NCI-H82 (cell line): ENCODE data around the gene CUEDC1.

ENCODE experiments used
- DNase-seq: peaks from one replicate; lab custom pipeline; 2025; lab: John Stamatoyannopoulos, UW

CUEDC1 gene

DNA sequence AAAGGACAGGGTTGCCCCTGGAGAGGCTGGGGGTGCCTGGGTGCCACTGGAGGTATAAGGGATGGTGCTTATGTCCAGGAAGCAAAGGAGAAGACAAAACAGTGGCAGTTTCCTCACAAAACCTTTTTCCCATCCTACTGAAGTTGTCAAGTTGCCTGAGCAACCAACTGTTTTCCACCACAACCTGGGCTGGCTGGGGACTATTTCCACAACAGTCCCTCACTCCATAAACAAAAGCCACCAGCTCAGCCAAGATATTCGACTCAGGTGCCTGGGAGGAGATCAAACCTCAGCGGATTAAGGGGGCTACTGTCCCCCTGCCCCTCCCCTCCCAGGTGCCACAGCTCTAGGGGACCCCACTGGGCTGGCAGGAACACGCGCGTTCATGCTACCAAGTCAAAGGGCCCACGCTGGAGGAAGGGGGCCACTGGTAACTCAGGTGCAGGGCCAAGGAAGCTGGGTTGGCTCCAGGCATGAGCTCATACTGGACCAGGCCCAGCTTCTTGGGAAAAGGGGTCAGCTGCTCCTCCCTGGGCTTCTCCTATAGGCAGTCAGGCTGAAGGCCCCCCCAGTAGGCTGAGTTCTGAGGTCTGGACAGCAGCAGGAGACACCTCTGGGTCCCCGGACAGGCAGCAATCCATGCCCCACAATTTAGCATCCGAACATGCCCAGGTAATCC lies 59.7 kb downstream of the CUEDC1 start:
- no peak for DNase-seq

DNA sequence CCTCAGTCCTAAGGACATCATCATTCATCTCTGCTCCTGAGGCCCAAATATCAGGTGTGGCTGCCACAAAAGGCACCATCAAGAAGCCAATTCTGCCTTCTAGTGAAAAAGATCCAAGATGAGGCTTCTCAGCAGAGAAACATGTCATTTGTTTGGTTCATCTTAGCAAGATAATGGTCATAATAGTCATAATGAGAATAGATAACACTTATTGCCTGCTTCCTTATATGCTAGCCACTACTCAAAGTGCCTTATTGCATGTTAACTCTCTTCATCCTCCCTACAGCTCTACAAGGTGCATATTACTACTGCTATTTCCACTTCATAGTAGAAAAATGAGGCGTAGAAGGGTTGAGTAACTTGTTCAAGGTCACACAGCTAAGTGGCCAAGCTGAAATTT lies 60.4 kb downstream of the CUEDC1 start:
- no peak for DNase-seq

DNA sequence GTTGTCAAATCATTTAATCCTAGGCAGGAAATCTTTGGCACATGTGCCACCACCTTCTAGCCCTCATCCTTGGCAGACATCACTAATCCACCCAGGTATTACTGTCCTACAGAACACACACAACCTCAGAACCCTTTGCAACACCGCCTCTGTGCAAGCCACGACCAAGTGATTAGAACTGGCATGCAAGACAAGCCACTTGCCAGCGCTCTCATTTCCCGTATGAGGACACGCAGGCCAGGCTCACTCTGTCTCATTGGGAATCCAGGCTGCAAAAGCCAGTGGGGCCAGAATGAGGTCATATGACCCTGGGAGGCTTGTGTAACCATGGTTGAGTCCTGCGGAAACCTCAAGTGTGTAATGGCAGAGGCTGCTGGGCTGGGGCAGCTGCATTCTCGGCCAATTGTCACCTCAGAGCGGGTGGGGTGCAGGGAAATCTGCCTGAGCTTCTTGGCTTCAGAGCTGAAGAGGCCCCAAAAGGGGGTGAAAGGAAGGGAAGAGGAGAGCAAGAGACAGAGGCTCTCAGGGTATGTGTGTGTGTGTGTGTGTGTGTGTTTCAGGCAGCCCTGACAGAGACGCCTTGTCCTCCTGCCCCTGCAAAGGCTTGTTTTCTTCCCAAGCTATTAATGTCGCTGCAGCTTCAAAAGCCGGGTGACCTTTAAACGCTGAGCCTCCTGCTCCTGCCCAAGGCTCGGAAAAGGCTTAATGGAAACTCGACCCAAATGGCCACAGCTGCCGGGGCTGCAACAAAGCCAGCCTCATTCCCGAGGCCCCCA lies 62.2 kb downstream of the CUEDC1 start:
- DNase-seq: peak; percentile 77

GRCh38 chr17:57892146-57892819 lies 62.9 kb downstream of the CUEDC1 start:
- peak; percentile 93 for DNase-seq

DNA sequence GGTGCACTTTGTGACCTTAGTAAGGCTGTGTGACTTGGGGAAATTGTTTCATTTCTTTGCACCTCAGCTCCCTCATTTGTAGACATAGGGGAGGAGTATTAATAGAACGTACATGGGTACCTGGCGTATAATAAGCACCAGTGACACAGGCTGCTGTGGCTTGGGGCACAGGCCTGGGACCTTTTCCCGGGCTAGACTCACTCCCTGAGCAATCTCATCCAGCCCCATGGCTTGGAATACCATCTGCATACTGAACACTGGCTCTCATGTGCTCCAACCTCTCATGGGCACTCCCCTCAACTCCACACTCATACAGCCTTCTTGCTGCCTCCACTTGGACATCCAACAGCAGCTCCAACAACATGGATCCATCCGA lies 64.4 kb downstream of the CUEDC1 start:
- no peak for DNase-seq

DNA sequence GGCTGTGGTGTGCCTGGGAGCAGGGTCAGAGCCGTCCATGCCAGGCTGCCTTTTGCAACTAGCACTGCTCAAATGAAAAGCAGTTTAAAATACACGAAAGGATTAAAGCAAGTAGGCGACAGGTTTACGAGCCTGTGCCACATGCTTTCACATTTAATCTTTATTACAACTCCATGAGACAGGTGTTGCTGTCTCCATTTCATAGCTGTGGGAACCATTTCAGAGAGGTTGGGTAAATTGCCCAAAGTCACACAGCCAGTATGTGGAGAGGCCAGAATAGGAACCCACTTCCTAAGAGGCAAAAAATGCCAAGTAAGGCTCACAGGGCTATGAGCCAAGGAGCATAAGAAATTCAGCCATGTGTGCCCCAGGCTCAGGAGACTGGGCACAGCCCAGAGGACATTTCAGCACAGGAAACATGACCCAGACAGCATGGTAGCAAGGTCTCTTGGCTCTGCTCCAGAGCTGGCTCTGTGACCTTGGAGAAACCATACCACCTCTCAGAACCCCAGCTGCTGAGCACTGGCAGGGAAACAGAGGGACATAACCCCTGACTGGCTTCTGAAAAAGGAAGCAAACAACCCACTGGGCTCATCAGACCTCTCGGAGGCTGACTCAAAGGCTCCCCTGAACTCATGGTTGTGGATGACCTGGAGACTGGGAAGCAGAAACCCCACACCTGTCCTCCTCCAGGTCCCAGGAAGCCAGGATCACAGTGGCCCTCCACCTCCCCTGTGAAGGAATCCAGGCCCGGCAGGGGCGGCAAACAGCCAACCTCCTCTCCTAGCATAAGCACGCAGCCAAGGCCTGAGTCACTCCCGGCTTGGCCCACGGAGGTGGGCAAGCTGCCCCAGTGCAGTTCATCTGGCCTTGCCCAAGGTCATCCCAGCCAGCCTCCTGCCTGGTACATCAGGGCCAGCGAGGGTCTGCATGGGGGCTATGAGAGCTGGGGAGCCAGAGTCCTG lies 65.0 kb downstream of the CUEDC1 start:
- DNase-seq: peak; percentile 92

DNA sequence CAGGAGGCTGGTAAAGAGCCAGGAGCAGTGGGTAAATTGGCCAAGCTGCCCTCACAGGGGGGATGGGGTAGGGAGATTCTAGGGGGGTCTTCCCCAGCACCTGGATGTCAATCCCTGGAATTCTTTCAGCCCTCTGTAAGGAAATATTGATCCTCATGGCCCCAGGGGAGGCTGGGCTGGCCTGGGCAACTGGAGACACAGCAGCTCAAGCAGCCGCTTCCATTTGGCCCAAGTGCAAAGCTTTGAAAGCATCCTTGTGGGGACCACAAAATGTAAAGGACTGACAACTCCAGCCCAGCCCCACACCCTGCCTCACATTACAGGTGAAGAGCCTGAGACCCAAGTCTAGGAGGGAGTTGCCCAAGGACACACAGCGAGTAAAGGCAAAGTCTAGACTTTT lies 66.0 kb downstream of the CUEDC1 start:
- DNase-seq: peak; percentile 73

- DNase-seq: peak; percentile 74
These were observed 66.6 kb downstream of the CUEDC1 start for GRCh38 chr17:57888311-57889216.

GRCh38 chr17:57887161-57887560 lies 68.1 kb downstream of the CUEDC1 start:
- DNase-seq: no peak

DNA sequence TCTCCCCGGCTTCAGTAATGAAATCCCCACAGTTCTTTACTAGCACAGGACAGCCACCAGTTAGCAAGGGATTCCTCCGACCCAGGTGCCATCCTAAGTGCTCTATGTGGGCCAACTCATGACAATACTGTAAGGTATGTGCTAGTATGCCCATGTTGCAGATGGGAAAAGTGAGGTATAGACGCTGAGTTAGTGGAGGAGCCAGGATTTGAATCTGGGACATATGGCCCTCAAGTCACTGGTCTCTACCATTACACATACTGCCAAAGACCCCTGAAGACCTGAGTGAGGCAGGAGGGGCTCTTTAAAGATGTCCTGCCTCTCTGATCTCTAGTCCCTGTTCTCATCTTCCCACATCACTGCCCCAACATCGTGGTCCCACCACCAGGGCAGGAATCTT lies 69.2 kb downstream of the CUEDC1 start:
- DNase-seq: no peak

- DNase-seq: no peak
These were observed 69.9 kb downstream of the CUEDC1 start for GRCh38 chr17:57885148-57885915.

- no peak for DNase-seq
These were observed 73.3 kb downstream of the CUEDC1 start for GRCh38 chr17:57881783-57882351.

DNA sequence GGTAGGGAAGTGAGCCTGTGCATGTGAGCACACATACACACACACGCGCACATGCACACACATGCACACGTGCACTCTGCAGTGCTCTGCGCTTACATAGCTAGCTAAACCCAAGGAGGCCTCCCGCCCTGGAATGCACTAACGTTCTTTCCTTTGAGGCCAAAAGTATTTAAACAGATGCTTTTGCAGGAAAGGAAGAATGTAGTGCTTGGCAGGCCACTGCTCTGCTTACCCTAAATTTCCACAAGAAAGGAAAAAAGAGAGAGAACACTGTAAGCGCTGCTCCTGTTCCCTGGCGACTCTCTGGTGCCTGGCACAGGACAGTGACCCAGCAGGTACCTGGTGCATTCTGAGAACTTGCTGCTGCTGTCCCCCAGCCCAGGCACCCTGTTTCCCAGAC lies 74.1 kb downstream of the CUEDC1 start:
- DNase-seq: no peak

- no peak for DNase-seq
These were observed 75.1 kb downstream of the CUEDC1 start for GRCh38 chr17:57880086-57880456.

DNA sequence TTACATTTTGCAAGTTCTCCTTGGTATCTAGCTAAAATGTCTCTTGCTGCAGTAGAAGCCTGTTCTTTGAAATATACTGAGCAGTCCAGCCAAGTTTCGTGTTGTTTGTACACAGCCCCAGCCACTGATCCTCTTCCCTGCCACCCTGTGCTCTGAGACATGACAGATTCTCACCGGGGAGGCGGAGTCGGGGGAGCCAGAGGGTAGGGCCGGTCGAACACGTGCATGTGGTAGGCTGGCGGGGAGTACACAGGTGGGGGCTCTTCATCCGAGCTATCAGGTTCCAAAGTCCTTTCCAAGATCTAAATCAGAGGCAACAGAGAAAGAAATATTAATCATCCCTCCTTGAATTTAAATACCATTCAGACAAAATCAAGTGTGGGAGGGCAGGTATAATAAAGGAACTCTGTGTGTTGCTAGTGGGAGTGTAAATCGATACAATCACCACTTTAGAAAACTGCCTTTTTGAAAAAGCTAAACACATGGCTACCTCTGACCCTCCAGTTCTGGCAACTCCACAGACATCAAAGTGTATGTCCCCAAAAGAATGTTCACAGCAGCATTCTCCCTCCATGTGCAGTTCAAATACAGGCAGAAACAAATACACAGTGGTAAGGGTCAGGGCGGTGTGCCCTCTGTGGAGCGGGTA lies 75.7 kb downstream of the CUEDC1 start:
- DNase-seq: peak; percentile 95

GRCh38 chr17:57877803-57878377 lies 77.3 kb downstream of the CUEDC1 start:
- DNase-seq: no peak

DNA sequence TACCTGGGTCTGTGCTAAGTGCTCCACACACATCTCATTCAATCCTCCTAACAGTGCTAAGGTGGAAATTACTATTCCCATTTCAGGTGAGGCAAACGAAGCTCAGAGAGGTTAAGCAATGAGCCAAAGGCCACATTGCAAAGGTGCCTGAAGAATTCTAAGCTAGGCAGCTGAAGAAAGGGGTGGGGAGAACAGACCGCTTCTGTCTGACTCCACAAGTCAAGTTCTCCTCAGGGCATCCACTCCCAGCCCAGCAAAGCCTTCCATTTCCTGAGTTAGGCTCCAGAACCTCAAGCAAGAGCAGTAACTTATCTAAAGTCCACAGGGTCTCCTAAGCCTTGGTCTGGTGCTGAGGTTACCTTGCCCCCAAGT lies 78.4 kb downstream of the CUEDC1 start:
- no peak for DNase-seq

GRCh38 chr17:57876023-57876865 lies 79.0 kb downstream of the CUEDC1 start:
- no peak for DNase-seq
